Neural cell (in vitro differentiated cells): ENCODE measurements around the gene HS3ST6. TPM values are rescaled to one million over a fixed set of nuclear protein-coding genes. Genes with fewer than 3 reads are reported as not detected.
A peak's percentile ranks its signal among the peaks of the same experiment; 100 is the strongest.

Experiments used
- H2AFZ ChIP-seq: fragments of 200-600, 300-800 bp; sonication (generic), shearing (Covaris generic); 2 replicates; pipeline ENCODE4 v1.6.0; 2014; ENCODE audit warnings: low read depth, mild to moderate bottlenecking, antibody characterized with exemption, low read length, moderate library complexity
- H3F3A ChIP-seq: fragments of 200-600 bp; shearing (Covaris generic); 2 replicates; pipeline ENCODE4 v1.6.1; 2016; ENCODE audit warnings: mild to moderate bottlenecking, moderate library complexity, mixed read lengths, antibody characterized with exemption, low read length; ENCODE audit not compliant: insufficient read depth, poor library complexity, severe bottlenecking
- H3K27ac ChIP-seq: fragments of 200-600, 300-800 bp; sonication (generic), shearing (Covaris generic); 2 replicates; pipeline ENCODE4 v1.5.1; 2014; ENCODE audit warnings: mild to moderate bottlenecking, low read length, moderate library complexity
- H3K27me3 ChIP-seq: fragments of 300-800, 200-600 bp; sonication (generic), shearing (Covaris generic); 2 replicates; pipeline ENCODE4 v1.6.0; 2014; ENCODE audit warnings: mild to moderate bottlenecking, low read depth, low read length, moderate library complexity; ENCODE audit not compliant: insufficient read depth
- H3K36me3 ChIP-seq: fragments of 300-800, 200-600 bp; sonication (generic), shearing (Covaris generic); 2 replicates; pipeline ENCODE4 v1.5.1; 2014; ENCODE audit warnings: mild to moderate bottlenecking, antibody characterized with exemption, low read length, moderate library complexity; ENCODE audit not compliant: insufficient read depth
- H3K4me2 ChIP-seq: fragments of 300-800, 200-600 bp; sonication (generic), shearing (Covaris generic); 2 replicates; pipeline ENCODE4 v1.6.0; 2014; ENCODE audit warnings: mild to moderate bottlenecking, low read length
- H3K4me3 ChIP-seq: fragments of 300-800, 200-600 bp; sonication (generic), shearing (Covaris generic); 2 replicates; pipeline ENCODE4 v1.5.1; 2014; ENCODE audit warnings: mild to moderate bottlenecking, low read length, moderate library complexity
- H3K79me2 ChIP-seq: fragments of 200-600 bp; shearing (Covaris generic); replicated peaks from 2 replicates; pipeline ENCODE4 v1.6.0; 2014; ENCODE audit warnings: mild to moderate bottlenecking, low read length, moderate library complexity; ENCODE audit not compliant: insufficient read depth
- H3K9ac ChIP-seq: fragments of 300-800, 200-600 bp; sonication (generic), shearing (Covaris generic); 2 replicates; pipeline ENCODE4 v1.6.1; 2016; ENCODE audit warnings: mild to moderate bottlenecking, low read length, mixed read lengths
- H3K9me2 ChIP-seq: fragments of 200-600 bp; shearing (Covaris generic); 2 replicates; pipeline ENCODE4 v1.6.1; 2016; ENCODE audit warnings: mild to moderate bottlenecking, low read length, mixed read lengths; ENCODE audit not compliant: insufficient read depth
- H3K9me3 ChIP-seq: fragments of 200-600, 300-800 bp; sonication (generic), shearing (Covaris generic); 2 replicates; pipeline ENCODE4 v1.6.1; 2016; ENCODE audit warnings: mild to moderate bottlenecking, mixed run types, low read length, moderate library complexity, mixed read lengths
- H4K20me1 ChIP-seq: fragments of 200-600 bp; shearing (Covaris generic); 2 replicates; pipeline ENCODE4 v1.6.1; 2016; ENCODE audit warnings: mild to moderate bottlenecking, mixed run types; ENCODE audit not compliant: insufficient read depth
- CTCF ChIP-seq: fragments of 450-650 bp; IDR thresholded peaks from 2 replicates; pipeline ENCODE4 v1.5.1; 2014; ENCODE audit warnings: antibody characterized with exemption, mild to moderate bottlenecking, moderate library complexity; ENCODE audit not compliant: poor library complexity, severe bottlenecking
- EP300 ChIP-seq: fragments of 450-650 bp; conservative IDR thresholded peaks from 2 replicates; pipeline ENCODE4 v1.6.1; 2014; ENCODE audit warnings: antibody characterized with exemption, mild to moderate bottlenecking, moderate library complexity; ENCODE audit not compliant: poor library complexity, severe bottlenecking
- EZH2 ChIP-seq: fragments of 200-600, 300-800 bp; shearing (Covaris generic), sonication (generic); IDR thresholded peaks from 2 replicates; pipeline ENCODE4 v1.6.1; 2014; ENCODE audit warnings: antibody characterized with exemption, low read length, borderline replicate concordance, mild to moderate bottlenecking; ENCODE audit not compliant: insufficient read depth, poor library complexity, severe bottlenecking
- MXI1 ChIP-seq: fragments of 450-650 bp; conservative IDR thresholded peaks from 2 replicates; pipeline ENCODE4 v1.6.1; 2014; ENCODE audit warnings: antibody characterized with exemption, mild to moderate bottlenecking; ENCODE audit not compliant: poor library complexity, severe bottlenecking
- POLR2AphosphoS5 ChIP-seq: IDR thresholded peaks from 2 replicates; pipeline ENCODE4 v1.6.1; 2012
- RAD21 ChIP-seq: fragments of 450-650 bp; conservative IDR thresholded peaks from 2 replicates; pipeline ENCODE4 v1.6.1; 2014; ENCODE audit warnings: antibody characterized with exemption, mild to moderate bottlenecking, moderate library complexity
- REST ChIP-seq: IDR thresholded peaks from 2 replicates; pipeline ENCODE4 v1.6.1; 2012; ENCODE audit warnings: borderline replicate concordance
- SMC3 ChIP-seq: fragments of 450-650 bp; conservative IDR thresholded peaks from 2 replicates; pipeline ENCODE4 v1.6.1; 2014; ENCODE audit warnings: antibody characterized with exemption, mild to moderate bottlenecking, moderate library complexity; ENCODE audit not compliant: poor library complexity
- TAF1 ChIP-seq: IDR thresholded peaks from 2 replicates; pipeline ENCODE4 v1.6.1; 2012; ENCODE audit warnings: low read depth
- polyA plus RNA-seq: library from polyadenylated mRNA; depleted of rRNA; stranded (reverse); fragments of >200 nt; gene quantifications from 2 replicates; pipeline ENCODE4 v1.2.3, GENCODE V29; 2014

HS3ST6 gene
- polyA plus RNA-seq, 1 donor from 2014 or later, result not detected

- Histone ChIP-seq H3K9ac (no peak overlapping the region), H3K4me2 (no peak overlapping the region), H3K27ac (no peak overlapping the region), H3K4me3 (no peak overlapping the region), H2AFZ (no peak overlapping the region), H3K9me3 (no peaks in the 10 kb centered on the region), H3K36me3 (no peaks in the 10 kb centered on the region), H4K20me1 (no peaks in the 10 kb centered on the region), H3K9me2 (no peaks in the 10 kb centered on the region), H3K79me2 (no peaks in the 10 kb centered on the region), H3K27me3 (no peaks in the 10 kb centered on the region), H3F3A (no peaks in the 10 kb centered on the region)
- TF ChIP-seq EZH2, result no peak
- no peak for TF ChIP-seq EP300
- no peak for TF ChIP-seq CTCF
These were observed 12.1 kb upstream of the HS3ST6 start for GRCh38 chr16:1930338-1930720.

GRCh38 chr16:1929578-1930337 lies 11.5 kb upstream of the HS3ST6 start:
- H3F3A ChIP-seq, result no peaks in the 10 kb centered on the region
- H3K9me2 ChIP-seq, result no peaks in the 10 kb centered on the region
- H3K27me3 ChIP-seq, result no peaks in the 10 kb centered on the region
- TF ChIP-seq RAD21, result peak; percentile 73
- no peak for TF ChIP-seq TAF1
- TF ChIP-seq MXI1, result peak; percentile 28
- peak; percentile 95 for TF ChIP-seq CTCF
- no peak for TF ChIP-seq POLR2AphosphoS5
- no peak for TF ChIP-seq REST
- peak; percentile 84 for TF ChIP-seq SMC3
- TF ChIP-seq EP300, result no peak
- no peak for TF ChIP-seq EZH2
- no peaks in the 10 kb centered on the region for H3K9me3 ChIP-seq
- peak overlapping the region; percentile 56 for H3K4me3 ChIP-seq
- H4K20me1 ChIP-seq, result no peaks in the 10 kb centered on the region
- no peak overlapping the region for H3K27ac ChIP-seq
- H2AFZ ChIP-seq, result no peak overlapping the region
- H3K9ac ChIP-seq, result peak overlapping the region; percentile 38
- H3K36me3 ChIP-seq, result no peaks in the 10 kb centered on the region
- H3K4me2 ChIP-seq, result no peak overlapping the region
- H3K79me2 ChIP-seq, result no peaks in the 10 kb centered on the region
